ENCODE data around the gene TMEM135. TPM values are rescaled to one million over a fixed set of nuclear protein-coding genes. Genes with fewer than 3 reads are reported as not detected.

The TMEM135 gene
- total RNA-seq, 1 donor from 2014 or later: 20.6 TPM

DNA sequence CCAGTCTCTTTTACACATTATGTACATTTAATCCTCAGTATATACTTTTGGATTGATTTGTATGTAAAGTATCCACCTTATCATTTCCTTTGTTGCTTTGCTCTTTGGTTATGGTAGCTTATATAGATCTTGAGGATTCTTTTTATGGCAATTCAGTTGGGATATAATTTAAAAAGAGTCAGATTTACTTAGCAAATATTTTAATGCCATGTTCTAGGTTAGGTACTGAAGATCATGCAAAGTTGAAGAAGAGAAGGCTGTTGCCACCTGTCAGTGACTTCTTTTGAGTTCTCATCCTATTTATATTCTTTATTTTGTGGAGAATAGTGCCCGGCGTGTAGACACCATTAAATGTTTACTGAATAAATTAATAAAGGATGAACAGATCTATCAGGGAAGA lies 279.7 kb downstream of the TMEM135 start:
- H3K27ac ChIP-seq (ENCODE audit: low read depth, low read length): no peak overlapping the region
- Mint-ChIP-seq H3K9me3 (ENCODE audit: unreplicated experiment) (no peaks in the 10 kb centered on the region), H3K4me1 (ENCODE audit: low read depth, unreplicated experiment) (no peaks in the 10 kb centered on the region), H3K27ac (ENCODE audit: unreplicated experiment) (no peak overlapping the region), H3K27me3 (ENCODE audit: low read depth, unreplicated experiment) (no peaks in the 10 kb centered on the region), H3K36me3 (ENCODE audit: low read depth, unreplicated experiment) (no peaks in the 10 kb centered on the region), H3K4me3 (ENCODE audit: unreplicated experiment) (no peak overlapping the region)
- H3K4me3 ChIP-seq (ENCODE audit: insufficient read depth, low read depth, low read length): no peak overlapping the region
- no peaks in the 10 kb centered on the region for H4K20me1 ChIP-seq (ENCODE audit: insufficient read depth, low read length)
- H3K4me1 ChIP-seq (ENCODE audit: insufficient read depth, low read length): no peaks in the 10 kb centered on the region
- no peaks in the 10 kb centered on the region for H3K9me3 ChIP-seq (ENCODE audit: insufficient read depth, low read depth, low read length)
- no peak for DNase-seq (ENCODE audit: low read depth)
- H3K36me3 ChIP-seq (ENCODE audit: insufficient read depth, low read length): no peaks in the 10 kb centered on the region
- no peak for FAIRE-seq
- no peaks in the 10 kb centered on the region for H3K79me2 ChIP-seq (ENCODE audit: insufficient read depth, low read length)
- no peak overlapping the region for H3K4me2 ChIP-seq (ENCODE audit: low read length)
- no peak overlapping the region for H3K9ac ChIP-seq (ENCODE audit: low read length)
- TF ChIP-seq, protein P1, sequence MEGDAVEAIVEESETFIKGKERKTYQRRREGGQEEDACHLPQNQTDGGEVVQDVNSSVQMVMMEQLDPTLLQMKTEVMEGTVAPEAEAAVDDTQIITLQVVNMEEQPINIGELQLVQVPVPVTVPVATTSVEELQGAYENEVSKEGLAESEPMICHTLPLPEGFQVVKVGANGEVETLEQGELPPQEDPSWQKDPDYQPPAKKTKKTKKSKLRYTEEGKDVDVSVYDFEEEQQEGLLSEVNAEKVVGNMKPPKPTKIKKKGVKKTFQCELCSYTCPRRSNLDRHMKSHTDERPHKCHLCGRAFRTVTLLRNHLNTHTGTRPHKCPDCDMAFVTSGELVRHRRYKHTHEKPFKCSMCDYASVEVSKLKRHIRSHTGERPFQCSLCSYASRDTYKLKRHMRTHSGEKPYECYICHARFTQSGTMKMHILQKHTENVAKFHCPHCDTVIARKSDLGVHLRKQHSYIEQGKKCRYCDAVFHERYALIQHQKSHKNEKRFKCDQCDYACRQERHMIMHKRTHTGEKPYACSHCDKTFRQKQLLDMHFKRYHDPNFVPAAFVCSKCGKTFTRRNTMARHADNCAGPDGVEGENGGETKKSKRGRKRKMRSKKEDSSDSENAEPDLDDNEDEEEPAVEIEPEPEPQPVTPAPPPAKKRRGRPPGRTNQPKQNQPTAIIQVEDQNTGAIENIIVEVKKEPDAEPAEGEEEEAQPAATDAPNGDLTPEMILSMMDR (IDR thresholded peaks at IDR 0.05; ENCODE audit: insufficient read depth, low read depth, low read length): no peak
- TF ChIP-seq EZH2 (IDR thresholded peaks at IDR 0.05; ENCODE audit: insufficient read depth, low read length): no peak
- no peak overlapping the region for H2AFZ ChIP-seq (ENCODE audit: low read depth, low read length)
- no peaks in the 10 kb centered on the region for H3K27me3 ChIP-seq (ENCODE audit: insufficient read depth, low read length)

GRCh38 chr11:87320123-87320522 lies 282.4 kb downstream of the TMEM135 start:
- H3K36me3 Mint-ChIP-seq (ENCODE audit: low read depth, unreplicated experiment): no peaks in the 10 kb centered on the region
- DNase-seq (ENCODE audit: low read depth) (no peak), FAIRE-seq (no peak)
- Histone ChIP-seq H3K4me1 (ENCODE audit: insufficient read depth, low read length) (no peaks in the 10 kb centered on the region), H2AFZ (ENCODE audit: low read depth, low read length) (no peak overlapping the region), H3K9ac (ENCODE audit: low read length) (no peak overlapping the region), H3K79me2 (ENCODE audit: insufficient read depth, low read length) (no peaks in the 10 kb centered on the region), H4K20me1 (ENCODE audit: insufficient read depth, low read length) (no peaks in the 10 kb centered on the region), H3K27me3 (ENCODE audit: insufficient read depth, low read length) (no peaks in the 10 kb centered on the region), H3K27ac (ENCODE audit: low read depth, low read length) (no peak overlapping the region), H3K4me2 (ENCODE audit: low read length) (no peak overlapping the region), H3K4me3 (ENCODE audit: insufficient read depth, low read depth, low read length) (no peak overlapping the region), H3K9me3 (ENCODE audit: insufficient read depth, low read depth, low read length) (no peaks in the 10 kb centered on the region), H3K36me3 (ENCODE audit: insufficient read depth, low read length) (no peaks in the 10 kb centered on the region)
- no peak overlapping the region for H3K27ac Mint-ChIP-seq (ENCODE audit: unreplicated experiment)
- TF ChIP-seq, protein P1 (IDR thresholded peaks at IDR 0.05; ENCODE audit: insufficient read depth, low read depth, low read length): no peak
- no peak for TF ChIP-seq EZH2 (IDR thresholded peaks at IDR 0.05; ENCODE audit: insufficient read depth, low read length)
- H3K4me1 Mint-ChIP-seq (ENCODE audit: low read depth, unreplicated experiment): peaks cover 6% of the 10 kb centered on the region
- no peaks in the 10 kb centered on the region for H3K27me3 Mint-ChIP-seq (ENCODE audit: low read depth, unreplicated experiment)
- H3K9me3 Mint-ChIP-seq (ENCODE audit: unreplicated experiment): no peaks in the 10 kb centered on the region
- no peak overlapping the region for H3K4me3 Mint-ChIP-seq (ENCODE audit: unreplicated experiment)

GRCh38 chr11:87322568-87322967 lies 284.8 kb downstream of the TMEM135 start:
- Histone ChIP-seq H3K27ac (ENCODE audit: low read depth, low read length) (no peak overlapping the region), H3K27me3 (ENCODE audit: insufficient read depth, low read length) (no peaks in the 10 kb centered on the region), H3K4me1 (ENCODE audit: insufficient read depth, low read length) (no peaks in the 10 kb centered on the region), H3K9ac (ENCODE audit: low read length) (no peak overlapping the region), H3K79me2 (ENCODE audit: insufficient read depth, low read length) (no peaks in the 10 kb centered on the region), H3K9me3 (ENCODE audit: insufficient read depth, low read depth, low read length) (no peaks in the 10 kb centered on the region), H3K4me2 (ENCODE audit: low read length) (no peak overlapping the region), H3K4me3 (ENCODE audit: insufficient read depth, low read depth, low read length) (no peak overlapping the region), H4K20me1 (ENCODE audit: insufficient read depth, low read length) (no peaks in the 10 kb centered on the region), H2AFZ (ENCODE audit: low read depth, low read length) (no peak overlapping the region), H3K36me3 (ENCODE audit: insufficient read depth, low read length) (peaks cover 2% of the 10 kb centered on the region)
- DNase-seq (ENCODE audit: low read depth): no peak
- Mint-ChIP-seq H3K27ac (ENCODE audit: unreplicated experiment) (no peak overlapping the region), H3K4me3 (ENCODE audit: unreplicated experiment) (no peak overlapping the region), H3K36me3 (ENCODE audit: low read depth, unreplicated experiment) (no peaks in the 10 kb centered on the region), H3K27me3 (ENCODE audit: low read depth, unreplicated experiment) (no peaks in the 10 kb centered on the region), H3K4me1 (ENCODE audit: low read depth, unreplicated experiment) (peaks cover 13% of the 10 kb centered on the region), H3K9me3 (ENCODE audit: unreplicated experiment) (no peaks in the 10 kb centered on the region)
- TF ChIP-seq, protein P1 (IDR thresholded peaks at IDR 0.05; ENCODE audit: insufficient read depth, low read depth, low read length): no peak
- no peak for TF ChIP-seq EZH2 (IDR thresholded peaks at IDR 0.05; ENCODE audit: insufficient read depth, low read length)
- FAIRE-seq: no peak
